SKM-1 (cell line): Measurements from ENCODE around the gene DCAF8.

ENCODE experiments used
- DNase-seq: peaks from one replicate; lab custom pipeline; 2025; ENCODE audit not compliant: unreplicated experiment; lab: John Stamatoyannopoulos, UW

Gene DCAF8

DNA sequence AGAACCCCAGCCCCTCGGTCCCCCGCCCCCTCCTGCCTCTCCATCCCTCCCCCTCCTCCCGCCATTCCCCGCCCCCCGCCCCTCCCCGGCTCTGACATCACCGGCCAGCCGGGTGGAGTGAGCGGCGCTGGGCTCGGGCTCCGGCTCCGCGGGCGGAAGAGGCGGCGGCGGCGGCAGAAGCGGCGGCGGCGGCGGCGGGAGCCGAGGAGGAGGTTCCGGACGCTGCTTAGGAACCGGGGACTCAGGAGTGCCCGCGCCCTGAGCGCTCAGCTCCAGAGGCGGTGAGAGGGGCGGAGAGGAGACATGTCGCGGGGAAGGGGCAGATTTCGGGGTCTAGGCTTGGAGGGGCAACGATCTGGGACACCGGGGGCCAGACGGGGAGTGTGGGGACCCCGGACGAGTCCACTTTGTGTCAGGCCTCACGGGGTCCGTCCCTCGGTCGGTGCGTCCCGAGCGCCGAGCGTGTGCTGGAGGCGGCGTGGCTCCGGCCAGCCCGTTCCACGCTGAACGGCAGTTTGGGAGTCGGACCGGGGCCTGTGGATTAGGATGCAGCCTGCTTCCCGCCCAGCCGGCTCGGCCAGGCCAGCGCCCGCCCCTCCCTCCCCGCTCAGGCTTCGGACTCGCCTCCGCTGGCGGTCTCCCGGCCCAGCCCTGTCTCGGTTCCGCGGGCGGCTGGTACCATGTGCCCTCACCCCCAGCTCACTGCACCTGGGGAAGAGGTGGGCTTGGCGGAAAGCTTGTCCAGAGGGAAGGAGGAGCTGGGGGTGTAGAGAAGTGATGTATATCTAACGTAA lies 56.9 kb downstream of the DCAF8 start, which contains the start of gene PEA15:
Gene PEA15, plus strand, starts transcription at position 143 of the 794 bp plus-strand sequence. CDS start 6,161 bp downstream, outside the sequence.
- peak; percentile 54 for DNase-seq

DNA sequence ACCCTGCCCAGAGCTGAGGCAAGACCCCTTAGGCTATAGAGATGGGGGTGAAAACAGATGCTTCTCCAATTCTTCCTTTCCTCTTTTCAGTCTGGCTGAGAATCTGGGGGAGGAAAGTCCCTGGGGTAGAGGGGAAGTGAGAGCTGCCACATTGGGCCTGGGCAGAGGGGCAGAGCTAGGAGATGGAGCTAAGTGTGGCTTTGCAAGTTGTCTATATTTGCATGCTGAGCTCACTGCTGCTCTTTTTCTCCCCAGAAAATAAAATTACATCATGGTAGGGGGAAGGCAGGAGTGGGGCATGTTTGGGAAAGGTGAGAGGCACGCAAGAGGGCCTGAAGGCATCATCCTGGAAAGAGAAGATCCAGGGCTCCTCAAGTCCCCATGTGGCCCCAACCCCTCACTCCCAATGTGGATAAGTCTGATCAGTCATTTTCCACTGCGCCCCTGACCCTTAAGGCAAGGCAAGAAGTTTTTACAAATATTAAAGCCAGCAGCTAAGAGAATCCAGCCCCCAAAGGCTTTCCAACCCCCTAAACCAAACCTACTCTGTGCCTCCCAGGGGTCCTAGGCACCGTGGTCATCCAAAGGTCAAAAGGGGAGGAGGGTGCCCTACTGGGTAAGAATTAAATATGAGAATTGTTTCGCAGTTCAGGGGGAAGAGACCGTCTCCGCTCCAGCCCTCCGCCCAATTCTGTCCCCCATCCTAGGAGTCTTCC lies 57.7 kb downstream of the DCAF8 start:
- DNase-seq: peak; percentile 73

DNA sequence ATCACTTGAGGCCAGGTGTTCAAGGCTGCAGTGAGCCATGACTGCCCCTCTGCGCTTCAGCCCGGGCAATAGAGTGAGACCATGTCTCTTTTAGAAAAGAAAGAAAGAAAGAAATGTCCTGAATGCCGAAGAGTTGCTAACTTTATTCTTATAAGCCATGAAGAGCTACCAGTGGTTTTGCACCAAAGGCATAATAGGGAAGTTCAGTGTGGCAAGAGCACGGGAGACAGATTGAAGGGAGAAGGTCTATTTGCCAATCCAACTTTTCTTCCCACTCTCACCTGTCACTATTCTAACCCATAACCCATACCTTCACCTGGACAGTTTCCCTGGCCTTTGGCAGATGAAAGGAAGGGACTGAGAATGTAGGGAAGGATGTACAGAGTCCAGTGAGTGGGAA lies 61.6 kb downstream of the DCAF8 start:
- DNase-seq: peak; percentile 36

DNA sequence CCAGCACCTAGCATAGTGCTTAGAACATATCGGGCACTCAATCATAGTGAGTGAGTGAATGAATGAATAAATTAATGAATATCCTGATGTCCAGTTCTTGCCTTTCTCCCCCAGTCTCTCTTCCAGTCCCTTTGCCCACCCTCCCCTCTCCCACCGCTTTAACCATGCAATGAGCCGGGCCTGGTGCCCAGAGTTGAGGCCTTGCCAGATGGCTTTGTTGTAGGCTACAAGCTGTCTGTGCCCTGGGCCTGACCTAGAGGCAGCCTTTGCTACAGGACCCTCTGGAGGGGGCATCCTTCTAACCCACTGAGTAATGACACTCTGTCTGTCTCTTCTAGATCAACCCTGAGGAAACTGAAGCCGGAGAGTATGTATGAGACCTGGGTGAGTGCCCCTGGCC lies 65.1 kb downstream of the DCAF8 start:
- no peak for DNase-seq

DNA sequence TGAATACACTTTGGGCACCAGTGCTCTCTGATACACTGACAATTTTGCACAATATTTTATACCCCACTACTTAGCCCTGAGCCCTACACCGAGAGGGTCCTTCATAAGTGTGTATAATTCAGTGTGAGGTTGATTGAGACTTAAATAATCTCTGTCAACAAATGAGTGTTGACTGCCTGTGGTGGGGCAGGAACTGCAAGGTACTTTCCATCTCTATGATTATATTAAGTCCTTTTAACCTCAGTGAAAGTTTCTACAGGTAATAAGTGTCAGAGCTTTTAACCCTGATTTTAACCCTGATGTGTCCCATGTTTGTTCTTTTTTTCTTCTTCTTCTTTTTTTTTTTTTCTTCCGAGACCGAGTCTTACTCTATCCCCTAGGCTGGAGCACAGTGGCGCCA lies 66.2 kb downstream of the DCAF8 start:
- no peak for DNase-seq

DNA sequence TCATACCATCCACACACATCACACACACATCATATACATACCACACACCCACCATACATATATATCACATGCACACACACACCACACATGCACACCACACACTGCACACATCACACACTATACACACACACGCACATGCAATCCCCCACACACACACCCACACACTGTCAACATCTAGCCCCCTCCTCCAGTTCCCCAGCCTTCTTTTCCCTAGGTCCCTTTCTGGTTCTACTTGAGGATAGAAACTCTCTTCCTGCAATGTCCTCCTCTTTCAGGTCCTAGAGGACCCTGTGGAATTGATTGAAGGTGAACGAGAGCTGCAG lies 67.7 kb downstream of the DCAF8 start:
- DNase-seq: no peak

DNA sequence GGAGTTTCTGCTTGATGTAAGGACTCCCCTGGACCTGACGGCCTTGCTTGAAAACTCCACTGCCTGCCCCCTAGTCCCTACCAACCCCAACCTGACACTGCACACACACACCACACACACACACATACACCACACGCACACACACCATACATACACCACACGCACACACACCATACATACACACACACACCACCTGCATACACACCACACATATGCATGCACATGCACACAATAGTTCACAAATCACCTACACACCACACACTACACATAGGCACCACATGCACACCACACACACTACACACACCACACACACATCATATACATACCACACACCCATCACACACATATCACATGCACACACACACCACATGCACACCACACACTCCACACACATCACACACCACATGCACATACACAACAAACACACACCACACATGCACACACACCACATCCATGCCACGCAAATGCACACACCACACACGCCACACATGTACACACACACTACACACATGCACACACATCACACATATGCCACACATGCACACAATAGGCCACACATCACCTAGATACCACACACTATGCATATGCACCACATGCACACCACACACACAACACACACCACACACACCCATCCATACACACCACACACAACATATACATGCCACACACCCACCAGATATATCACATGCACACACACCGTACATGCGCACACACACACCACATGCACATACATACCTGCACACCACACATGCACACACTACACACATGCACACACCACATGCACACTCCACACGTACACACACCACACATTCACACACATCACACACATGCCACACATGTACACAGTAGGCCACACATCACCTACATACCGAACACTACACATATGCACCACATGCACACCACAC lies 68.3 kb downstream of the DCAF8 start:
- no peak for DNase-seq

DNA sequence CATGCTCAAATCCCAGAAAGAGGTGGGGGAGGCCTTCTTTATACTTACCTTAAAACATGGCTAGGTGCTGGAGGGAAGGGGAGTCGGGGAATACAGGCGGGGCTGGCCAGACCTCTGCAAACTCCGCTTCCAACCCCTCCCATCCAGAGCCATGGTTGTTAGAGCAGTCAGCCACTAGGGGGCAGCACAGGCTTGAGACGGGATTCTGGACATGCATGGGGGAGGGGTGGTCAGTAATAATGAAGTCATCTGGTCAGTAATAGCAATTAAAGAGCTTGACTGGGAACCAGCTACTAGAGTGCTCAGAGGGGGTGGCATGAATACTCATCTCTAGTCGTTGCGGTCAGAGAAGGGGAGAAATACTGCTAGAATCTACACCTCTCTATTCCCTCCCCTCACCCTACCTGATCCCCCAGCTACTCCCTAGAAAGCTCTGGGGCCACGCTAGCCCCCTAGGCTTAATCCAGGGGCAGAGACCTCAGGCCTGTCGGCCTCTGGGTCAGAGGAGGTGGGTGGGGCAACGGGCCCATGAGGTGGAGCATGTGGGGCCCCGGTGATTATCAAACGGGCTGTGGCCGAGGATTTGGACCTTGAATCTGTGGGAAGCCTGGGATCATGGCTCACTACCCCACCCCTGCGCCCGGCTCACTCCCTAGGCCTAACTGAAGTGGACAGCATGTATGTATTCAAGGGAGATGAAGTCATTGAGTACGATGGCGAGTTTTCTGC lies 69.1 kb downstream of the DCAF8 start:
- DNase-seq: peak; percentile 91

DNA sequence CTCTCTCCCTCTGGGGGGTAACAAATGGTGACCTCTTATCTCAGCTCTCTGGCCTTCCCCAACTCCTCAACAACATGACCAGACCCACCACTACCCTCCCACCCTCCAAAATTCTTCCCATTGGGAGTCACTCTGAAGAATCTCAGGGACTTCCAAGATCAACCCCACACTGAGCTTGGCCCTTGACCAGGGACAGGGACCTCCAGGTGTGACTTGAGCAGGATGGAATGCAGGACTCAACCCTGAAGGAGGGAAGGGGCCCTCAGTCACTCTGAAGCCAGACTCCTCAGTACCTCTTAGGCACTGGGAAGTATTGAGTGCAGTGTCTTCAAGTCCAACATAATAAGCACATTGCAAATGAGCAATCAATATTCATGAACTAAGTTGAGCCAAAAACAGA lies 70.1 kb downstream of the DCAF8 start:
- no peak for DNase-seq

DNA sequence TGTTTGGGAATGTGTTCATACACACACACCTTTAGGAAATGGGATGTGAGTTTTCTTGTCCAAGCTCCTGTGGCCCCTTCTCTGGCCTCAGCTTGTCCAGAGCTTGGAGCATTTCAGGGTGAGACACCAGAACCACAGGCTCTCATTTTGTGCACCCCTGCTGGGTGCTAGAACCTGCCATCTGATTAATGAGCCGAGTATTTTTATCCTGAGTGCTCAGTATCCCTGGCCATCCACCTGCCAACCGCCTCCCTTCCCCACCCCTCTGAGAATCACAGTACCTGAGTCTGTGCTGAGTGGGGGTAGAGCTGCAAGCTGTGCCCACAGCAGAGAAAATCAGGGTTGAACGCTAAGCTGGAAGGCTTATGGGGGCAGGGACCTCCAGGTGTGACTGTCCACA lies 70.6 kb downstream of the DCAF8 start:
- no peak for DNase-seq

DNA sequence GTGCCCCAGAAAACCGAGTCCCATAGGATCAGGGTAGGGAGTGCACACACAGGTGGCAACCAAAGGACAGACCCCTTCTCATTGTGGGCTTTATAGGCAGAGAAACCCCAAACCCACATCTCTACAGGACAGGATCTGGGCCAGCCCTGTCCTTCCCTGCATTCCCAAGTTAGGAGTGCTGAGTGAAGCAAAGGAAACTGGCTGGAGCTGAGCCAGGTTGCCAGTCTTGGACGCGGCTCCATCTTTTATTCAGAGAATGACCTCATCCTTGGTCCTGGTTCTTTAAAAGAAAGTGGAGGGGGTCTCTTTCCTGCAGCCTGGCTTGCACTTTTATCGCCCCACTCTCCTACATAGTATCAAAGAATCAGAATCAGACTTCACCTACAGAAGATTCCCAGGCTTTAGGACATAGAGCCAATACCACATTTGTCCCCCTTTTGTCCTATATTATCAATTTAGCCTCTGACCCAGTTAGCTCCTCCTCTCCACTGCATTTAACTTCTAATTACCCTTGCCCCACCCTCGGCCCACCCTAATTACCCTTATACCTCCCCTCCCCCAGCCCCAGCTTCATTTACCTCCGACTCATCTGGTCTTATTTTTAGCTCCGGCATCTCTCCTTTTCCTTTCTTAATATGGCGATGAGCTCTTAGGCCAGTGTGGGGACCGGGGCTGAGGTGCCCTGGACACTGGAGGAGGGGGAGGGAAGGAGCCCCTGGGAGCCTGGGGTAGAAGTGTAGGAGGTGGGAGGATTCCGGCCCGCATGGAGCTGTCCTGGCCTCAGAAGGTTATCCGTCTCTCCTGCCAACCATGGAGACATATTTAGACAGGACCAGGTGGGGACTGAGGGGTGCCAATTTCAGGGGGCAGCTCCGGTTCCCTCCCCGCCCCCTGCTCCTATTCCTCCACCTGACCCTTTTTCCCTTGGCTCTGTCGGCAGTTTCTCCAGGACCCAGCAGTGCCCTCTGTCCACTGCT lies 72.4 kb downstream of the DCAF8 start, which contains the start of gene CASQ1:
Gene CASQ1, plus strand, starts transcription at position 927 of the 977 bp plus-strand sequence. CDS start 177 bp downstream, outside the sequence.
- DNase-seq: no peak

DNA sequence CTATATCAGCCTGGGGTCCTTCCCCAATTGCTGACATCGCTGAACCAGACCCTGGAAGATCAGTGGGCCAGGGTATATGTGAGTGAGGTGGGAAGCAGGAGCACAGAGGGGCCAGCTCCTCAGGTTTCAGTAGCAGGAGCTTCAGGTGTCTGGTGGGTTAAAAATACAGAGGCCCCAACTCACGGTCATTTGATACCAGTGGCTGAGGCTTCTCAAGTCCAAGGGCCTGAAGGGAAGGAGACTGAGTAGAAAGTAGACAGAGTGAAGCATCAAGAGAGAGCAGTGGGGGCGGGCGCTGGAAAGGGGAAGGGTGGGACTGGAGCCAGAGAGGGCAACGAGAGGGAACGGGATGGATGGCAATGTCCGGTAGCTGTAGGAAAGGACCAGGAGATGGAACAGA lies 74.0 kb downstream of the DCAF8 start:
- no peak for DNase-seq

DNA sequence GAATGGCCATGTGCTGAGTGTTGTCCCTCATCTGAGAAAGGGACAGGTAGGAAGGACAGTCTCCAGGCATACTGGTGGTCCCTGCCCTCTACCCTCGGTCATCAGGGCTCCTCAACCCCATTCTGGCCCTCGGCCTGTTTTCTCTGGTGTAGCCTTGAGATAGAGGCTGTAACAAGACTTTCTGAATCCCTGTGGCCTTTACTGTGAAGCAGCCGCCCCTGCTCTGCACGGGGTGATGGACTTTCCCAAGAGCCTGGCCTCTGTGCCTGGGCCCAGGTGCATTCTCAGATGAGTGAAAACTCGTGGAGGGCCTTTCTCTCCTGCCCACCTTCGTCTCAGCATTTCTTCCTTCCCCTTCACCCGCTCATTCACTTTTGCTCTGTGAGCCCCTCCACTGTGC lies 74.9 kb downstream of the DCAF8 start:
- no peak for DNase-seq

DNA sequence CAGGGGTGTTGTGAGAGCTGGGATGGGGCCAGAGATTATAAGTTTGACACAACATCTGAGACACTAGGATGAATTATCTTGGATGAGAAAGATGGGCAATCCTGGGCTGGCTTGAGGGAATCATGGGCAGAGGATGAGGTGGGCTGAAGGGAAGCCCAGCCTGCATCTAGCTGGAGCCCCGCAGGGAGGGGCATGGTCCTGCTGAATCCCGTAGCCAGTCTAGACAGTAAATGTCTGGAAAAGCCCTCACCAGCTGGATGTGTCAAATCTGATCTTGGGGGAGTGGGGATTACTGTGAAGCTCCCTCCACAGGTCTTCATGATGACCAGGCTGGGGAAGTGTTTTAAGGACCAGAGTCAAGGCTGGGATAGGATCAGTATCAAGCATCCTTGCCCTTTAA lies 75.6 kb downstream of the DCAF8 start:
- DNase-seq: no peak

DNA sequence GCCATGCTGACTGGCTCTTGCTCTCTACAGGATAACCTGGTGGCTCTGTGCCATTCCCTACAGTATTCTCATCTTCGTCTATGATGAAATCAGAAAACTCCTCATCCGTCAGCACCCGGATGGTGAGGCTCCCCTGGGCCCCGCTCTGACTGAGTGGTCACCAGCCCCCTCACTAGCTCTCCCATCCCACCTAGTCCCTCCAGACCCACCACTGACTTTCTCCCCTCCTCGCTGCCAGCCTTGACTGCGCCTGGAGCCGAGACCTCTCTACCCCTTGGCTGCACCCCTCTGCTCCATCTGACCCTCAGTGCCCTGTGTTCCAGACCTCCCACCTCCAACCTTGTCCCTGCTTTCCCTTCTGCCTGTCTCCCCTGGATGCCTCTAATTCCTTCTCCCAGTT lies 76.1 kb downstream of the DCAF8 start:
- no peak for DNase-seq

DNA sequence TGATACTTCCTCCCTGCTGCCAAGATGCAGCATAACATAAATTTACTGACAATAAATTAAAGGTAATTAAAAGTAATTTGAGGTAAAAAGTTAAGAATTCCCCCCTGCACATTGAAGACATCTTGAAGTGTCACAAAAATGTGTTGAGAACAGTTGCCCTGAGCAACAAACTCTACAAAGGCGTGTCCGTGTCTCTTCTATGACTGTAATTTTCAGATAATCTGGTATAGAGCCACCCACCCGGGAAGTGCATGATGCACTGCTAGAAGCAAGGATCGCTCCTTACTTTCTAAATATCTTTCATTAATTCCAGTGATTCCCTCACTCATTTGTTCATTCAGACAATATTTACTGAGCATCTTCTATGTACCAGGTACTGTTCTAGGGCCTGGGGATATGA lies 83.0 kb downstream of the DCAF8 start:
- DNase-seq: no peak

DNA sequence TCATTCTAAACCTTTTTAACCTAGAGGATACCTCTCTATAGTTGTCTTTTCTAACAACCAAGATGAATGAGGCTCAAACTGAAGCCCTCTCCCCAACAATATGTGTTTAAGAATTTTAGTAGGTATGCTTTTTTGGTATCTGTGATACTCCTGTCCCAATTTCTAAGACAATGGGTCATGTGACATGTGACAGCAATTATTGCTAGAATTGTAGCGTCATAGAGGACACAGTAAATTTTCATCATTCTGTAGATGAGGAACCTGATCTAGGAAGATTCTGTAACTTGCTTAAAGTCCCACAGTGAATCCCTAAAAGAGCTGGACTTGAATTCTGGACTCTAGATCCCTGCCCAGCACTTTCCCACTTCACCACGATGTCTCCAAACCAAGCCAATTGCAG lies 83.6 kb downstream of the DCAF8 start:
- no peak for DNase-seq

DNA sequence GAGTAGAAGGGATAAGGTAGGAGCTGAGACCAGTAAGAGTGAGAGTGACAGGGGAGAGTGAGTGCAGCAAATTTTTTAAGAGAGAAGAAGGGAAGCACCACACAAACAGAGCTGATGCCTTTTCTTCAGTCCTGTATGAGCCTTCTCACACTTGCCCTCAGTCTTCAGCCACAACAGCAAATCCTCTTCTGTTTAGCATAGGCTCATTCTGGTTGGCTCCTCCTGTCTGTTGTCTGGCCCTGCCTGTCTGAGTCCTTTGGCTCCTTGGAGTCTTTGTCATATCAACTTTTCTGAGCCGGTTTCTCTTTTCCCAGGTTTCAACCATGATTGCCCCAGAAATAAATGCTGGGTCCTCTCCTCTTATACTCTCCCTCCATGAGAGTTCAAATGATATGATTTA lies 84.7 kb downstream of the DCAF8 start:
- no peak for DNase-seq

DNA sequence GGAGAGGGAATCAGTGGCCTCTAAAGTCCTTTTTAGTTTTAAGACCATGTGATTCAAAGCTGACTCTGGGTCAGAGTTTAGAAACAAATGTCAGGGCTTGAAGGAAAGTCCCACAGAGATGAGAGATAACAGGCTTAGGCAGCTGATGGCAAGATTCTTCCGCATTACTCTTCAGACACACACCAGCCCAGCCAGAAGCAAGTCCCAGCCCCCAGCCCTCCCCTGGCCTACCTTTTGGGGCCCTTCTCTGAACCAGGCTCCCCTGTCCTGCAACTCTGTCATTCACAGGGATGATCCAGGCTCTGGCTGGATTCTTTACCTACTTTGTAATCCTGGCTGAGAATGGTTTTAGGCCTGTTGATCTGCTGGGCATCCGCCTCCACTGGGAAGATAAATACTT lies 85.1 kb downstream of the DCAF8 start:
- no peak for DNase-seq

DNA sequence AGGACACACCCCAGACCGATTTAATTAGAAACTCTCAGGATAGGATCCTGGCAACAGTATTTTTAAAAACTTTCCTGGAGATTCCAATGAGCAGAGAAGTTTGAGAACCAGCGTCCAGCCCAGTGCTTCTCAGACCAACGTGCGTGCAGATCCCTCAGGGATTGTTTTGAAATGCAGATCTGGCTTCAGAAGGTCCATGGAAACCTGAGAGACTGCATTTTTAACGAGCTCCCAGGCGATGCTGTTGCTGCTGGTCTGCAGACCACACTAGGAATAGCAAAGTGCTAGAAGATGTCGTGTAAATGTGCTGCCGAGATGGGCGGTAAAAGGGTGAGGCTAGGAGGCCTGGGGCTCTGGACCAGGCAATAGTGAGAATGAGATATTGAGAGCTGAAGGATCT lies 90.4 kb downstream of the DCAF8 start:
- no peak for DNase-seq
